ENCODE measurements around the gene TSSC4.
"Not testable (repeated sequence)": the region's sequence is repeated elsewhere in the genome, so short reads cannot be mapped to it uniquely, and the experiment has no call there.

The TSSC4 gene

GRCh38 chr11:2400069-2400761 lies at the start of gene TSSC4:
Gene TSSC4, plus strand, starts transcription at chr11:2400750. Its CDS starts 1,884 bp downstream, at chr11:2402634.
- no peaks in the 10 kb centered on the region for H3K9me3 ChIP-seq (ENCODE audit: control insufficient read depth, insufficient read depth, low read length)
- peak within 1 kb of the TSS; percentile 97 for H3K9ac ChIP-seq (ENCODE audit: low read depth, low read length)
- H3K36me3 ChIP-seq (ENCODE audit: control insufficient read depth, insufficient read depth, low read length), result peaks cover 39% of the 10 kb centered on the region
- H3K4me1 ChIP-seq (ENCODE audit: control insufficient read depth, insufficient read depth, low read length), result no peaks in the 10 kb centered on the region
- peak within 1 kb of the TSS; percentile 98 for H3K4me3 ChIP-seq (ENCODE audit: low read depth, low read length)
- no peaks in the 10 kb centered on the region for H3K27me3 ChIP-seq (ENCODE audit: control insufficient read depth, insufficient read depth, low read length)

- H3K9me3 ChIP-seq (ENCODE audit: control insufficient read depth, insufficient read depth, low read length), result peaks cover 16% of the 10 kb centered on the region
- H3K27me3 ChIP-seq (ENCODE audit: control insufficient read depth, insufficient read depth, low read length), result no peaks in the 10 kb centered on the region
- no peaks in the 10 kb centered on the region for H3K36me3 ChIP-seq (ENCODE audit: control insufficient read depth, insufficient read depth, low read length)
- no peak overlapping the region for H3K9ac ChIP-seq (ENCODE audit: low read depth, low read length)
- H3K4me3 ChIP-seq (ENCODE audit: low read depth, low read length), result no peak overlapping the region
- H3K4me1 ChIP-seq (ENCODE audit: control insufficient read depth, insufficient read depth, low read length), result no peaks in the 10 kb centered on the region
Measured at GRCh38 chr11:2351701-2352100, 48.8 kb upstream of the TSSC4 start.

GRCh38 chr11:2352420-2352819 lies 48.1 kb upstream of the TSSC4 start:
- no peak overlapping the region for H3K9ac ChIP-seq (ENCODE audit: low read depth, low read length)
- no peaks in the 10 kb centered on the region for H3K36me3 ChIP-seq (ENCODE audit: control insufficient read depth, insufficient read depth, low read length)
- H3K9me3 ChIP-seq (ENCODE audit: control insufficient read depth, insufficient read depth, low read length), result peaks cover 16% of the 10 kb centered on the region
- H3K4me1 ChIP-seq (ENCODE audit: control insufficient read depth, insufficient read depth, low read length), result no peaks in the 10 kb centered on the region
- H3K4me3 ChIP-seq (ENCODE audit: low read depth, low read length), result no peak overlapping the region
- no peaks in the 10 kb centered on the region for H3K27me3 ChIP-seq (ENCODE audit: control insufficient read depth, insufficient read depth, low read length)

GRCh38 chr11:2355000-2355644 lies 45.4 kb upstream of the TSSC4 start:
- no peaks in the 10 kb centered on the region for H3K27me3 ChIP-seq (ENCODE audit: control insufficient read depth, insufficient read depth, low read length)
- H3K4me1 ChIP-seq (ENCODE audit: control insufficient read depth, insufficient read depth, low read length), result no peaks in the 10 kb centered on the region
- H3K36me3 ChIP-seq (ENCODE audit: control insufficient read depth, insufficient read depth, low read length), result no peaks in the 10 kb centered on the region
- H3K9ac ChIP-seq (ENCODE audit: low read depth, low read length), result no peak overlapping the region
- H3K9me3 ChIP-seq (ENCODE audit: control insufficient read depth, insufficient read depth, low read length), result peaks cover 5% of the 10 kb centered on the region
- H3K4me3 ChIP-seq (ENCODE audit: low read depth, low read length), result no peak overlapping the region

- H3K9me3 ChIP-seq (ENCODE audit: control insufficient read depth, insufficient read depth, low read length), result peaks cover 5% of the 10 kb centered on the region
Measured at GRCh38 chr11:2357246-2357645, 43.3 kb upstream of the TSSC4 start.

GRCh38 chr11:2357651-2358050 lies 42.9 kb upstream of the TSSC4 start:
- H3K4me1 ChIP-seq (ENCODE audit: control insufficient read depth, insufficient read depth, low read length); H3K4me3 ChIP-seq (ENCODE audit: low read depth, low read length); H3K9me3 ChIP-seq (ENCODE audit: control insufficient read depth, insufficient read depth, low read length); H3K9ac ChIP-seq (ENCODE audit: low read depth, low read length); H3K36me3 ChIP-seq (ENCODE audit: control insufficient read depth, insufficient read depth, low read length); H3K27me3 ChIP-seq (ENCODE audit: control insufficient read depth, insufficient read depth, low read length): not testable (repeated sequence)

More at GRCh38 chr11:2357246-2357645, 43.3 kb upstream of the TSSC4 start:
- H3K36me3 ChIP-seq (ENCODE audit: control insufficient read depth, insufficient read depth, low read length), result no peaks in the 10 kb centered on the region
- no peaks in the 10 kb centered on the region for H3K27me3 ChIP-seq (ENCODE audit: control insufficient read depth, insufficient read depth, low read length)
- no peak overlapping the region for H3K9ac ChIP-seq (ENCODE audit: low read depth, low read length)
- H3K4me3 ChIP-seq (ENCODE audit: low read depth, low read length), result no peak overlapping the region
- H3K4me1 ChIP-seq (ENCODE audit: control insufficient read depth, insufficient read depth, low read length), result no peaks in the 10 kb centered on the region

- Histone ChIP-seq H3K4me1 (ENCODE audit: control insufficient read depth, insufficient read depth, low read length) (no peaks in the 10 kb centered on the region), H3K9ac (ENCODE audit: low read depth, low read length) (no peak overlapping the region), H3K27me3 (ENCODE audit: control insufficient read depth, insufficient read depth, low read length) (no peaks in the 10 kb centered on the region), H3K4me3 (ENCODE audit: low read depth, low read length) (no peak overlapping the region), H3K36me3 (ENCODE audit: control insufficient read depth, insufficient read depth, low read length) (no peaks in the 10 kb centered on the region), H3K9me3 (ENCODE audit: control insufficient read depth, insufficient read depth, low read length) (peaks cover 5% of the 10 kb centered on the region)
Measured at GRCh38 chr11:2358754-2359442, 41.7 kb upstream of the TSSC4 start.

- Histone ChIP-seq H3K27me3 (ENCODE audit: control insufficient read depth, insufficient read depth, low read length) (no peaks in the 10 kb centered on the region), H3K9me3 (ENCODE audit: control insufficient read depth, insufficient read depth, low read length) (peaks cover 5% of the 10 kb centered on the region), H3K9ac (ENCODE audit: low read depth, low read length) (no peak overlapping the region), H3K4me3 (ENCODE audit: low read depth, low read length) (no peak overlapping the region), H3K4me1 (ENCODE audit: control insufficient read depth, insufficient read depth, low read length) (no peaks in the 10 kb centered on the region), H3K36me3 (ENCODE audit: control insufficient read depth, insufficient read depth, low read length) (no peaks in the 10 kb centered on the region)
Measured at GRCh38 chr11:2359557-2359956, 41.0 kb upstream of the TSSC4 start.

- Histone ChIP-seq H3K27me3 (ENCODE audit: control insufficient read depth, insufficient read depth, low read length) (no peaks in the 10 kb centered on the region), H3K36me3 (ENCODE audit: control insufficient read depth, insufficient read depth, low read length) (no peaks in the 10 kb centered on the region), H3K9me3 (ENCODE audit: control insufficient read depth, insufficient read depth, low read length) (peaks cover 5% of the 10 kb centered on the region), H3K4me1 (ENCODE audit: control insufficient read depth, insufficient read depth, low read length) (no peaks in the 10 kb centered on the region), H3K4me3 (ENCODE audit: low read depth, low read length) (no peak overlapping the region), H3K9ac (ENCODE audit: low read depth, low read length) (no peak overlapping the region)
Measured at GRCh38 chr11:2360081-2360642, 40.4 kb upstream of the TSSC4 start.

- Histone ChIP-seq H3K27me3 (ENCODE audit: control insufficient read depth, insufficient read depth, low read length) (no peaks in the 10 kb centered on the region), H3K9me3 (ENCODE audit: control insufficient read depth, insufficient read depth, low read length) (no peaks in the 10 kb centered on the region), H3K36me3 (ENCODE audit: control insufficient read depth, insufficient read depth, low read length) (no peaks in the 10 kb centered on the region), H3K9ac (ENCODE audit: low read depth, low read length) (no peak overlapping the region), H3K4me1 (ENCODE audit: control insufficient read depth, insufficient read depth, low read length) (no peaks in the 10 kb centered on the region), H3K4me3 (ENCODE audit: low read depth, low read length) (no peak overlapping the region)
Measured at GRCh38 chr11:2361565-2361964, 39.0 kb upstream of the TSSC4 start.

GRCh38 chr11:2362414-2362813 lies 38.1 kb upstream of the TSSC4 start:
- no peak overlapping the region for H3K4me3 ChIP-seq (ENCODE audit: low read depth, low read length)
- H3K27me3 ChIP-seq (ENCODE audit: control insufficient read depth, insufficient read depth, low read length), result no peaks in the 10 kb centered on the region
- no peaks in the 10 kb centered on the region for H3K36me3 ChIP-seq (ENCODE audit: control insufficient read depth, insufficient read depth, low read length)
- H3K9ac ChIP-seq (ENCODE audit: low read depth, low read length), result no peak overlapping the region
- no peaks in the 10 kb centered on the region for H3K9me3 ChIP-seq (ENCODE audit: control insufficient read depth, insufficient read depth, low read length)
- no peaks in the 10 kb centered on the region for H3K4me1 ChIP-seq (ENCODE audit: control insufficient read depth, insufficient read depth, low read length)
